CD4-positive, alpha-beta T cell treated with Interleukin-6 at 100 ng/mL for 8 hours (primary cell): Measurements from ENCODE around the gene RASA3.
"Not testable (repeated sequence)": the region's sequence is repeated elsewhere in the genome, so short reads cannot be mapped to it uniquely, and the experiment has no call there.

Source experiments
- DNase-seq: peaks from one replicate; pipeline ENCODE4 v3.0.0-alpha.2; 2020; ENCODE audit warnings: mixed read lengths, low spot score

The RASA3 gene

GRCh38 chr13:114081761-114082681, 50.4 kb downstream of the RASA3 start:
- no peak for DNase-seq

DNA sequence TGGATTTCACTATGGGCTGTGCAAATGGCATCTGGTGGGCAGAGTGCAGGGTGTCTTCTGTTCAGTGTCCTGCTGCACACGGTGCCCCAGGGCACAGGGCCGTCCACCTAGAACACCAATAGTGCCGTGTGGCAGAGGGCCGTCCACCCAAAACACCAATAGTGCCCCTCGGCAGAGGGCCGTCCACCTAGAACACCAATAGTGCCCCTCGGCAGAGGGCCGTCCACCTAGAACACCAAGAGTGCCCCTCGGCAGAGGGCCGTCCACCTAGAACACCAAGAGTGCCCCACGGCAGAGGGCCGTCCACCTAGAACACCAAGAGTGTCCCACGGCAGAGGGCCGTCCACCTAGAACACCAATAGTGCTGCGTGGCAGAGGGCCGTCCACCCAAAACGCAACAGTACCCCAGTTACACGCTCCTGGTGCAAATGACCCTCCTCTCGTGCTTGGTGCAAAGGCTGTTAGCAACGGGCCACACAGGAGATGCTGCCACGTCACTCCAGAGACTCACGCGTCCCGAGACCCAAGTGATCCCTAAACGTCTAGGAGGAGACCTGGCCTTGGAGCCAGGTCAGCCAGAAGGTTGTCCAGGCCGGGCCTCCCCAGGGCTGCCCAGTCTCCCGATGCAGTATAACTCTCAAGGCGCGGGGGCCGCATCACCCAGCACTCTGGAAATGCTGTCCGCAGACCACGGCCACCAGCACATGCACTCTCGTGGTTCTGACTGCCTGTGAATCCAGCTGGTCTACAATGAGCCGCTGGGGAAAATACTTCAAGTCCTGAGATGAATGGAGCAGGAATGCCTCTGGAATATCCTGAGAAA, 51.5 kb downstream of the RASA3 start:
- no peak for DNase-seq

- no peak for DNase-seq
Observed at GRCh38 chr13:114079601-114080536, 52.6 kb downstream of the RASA3 start.

DNA sequence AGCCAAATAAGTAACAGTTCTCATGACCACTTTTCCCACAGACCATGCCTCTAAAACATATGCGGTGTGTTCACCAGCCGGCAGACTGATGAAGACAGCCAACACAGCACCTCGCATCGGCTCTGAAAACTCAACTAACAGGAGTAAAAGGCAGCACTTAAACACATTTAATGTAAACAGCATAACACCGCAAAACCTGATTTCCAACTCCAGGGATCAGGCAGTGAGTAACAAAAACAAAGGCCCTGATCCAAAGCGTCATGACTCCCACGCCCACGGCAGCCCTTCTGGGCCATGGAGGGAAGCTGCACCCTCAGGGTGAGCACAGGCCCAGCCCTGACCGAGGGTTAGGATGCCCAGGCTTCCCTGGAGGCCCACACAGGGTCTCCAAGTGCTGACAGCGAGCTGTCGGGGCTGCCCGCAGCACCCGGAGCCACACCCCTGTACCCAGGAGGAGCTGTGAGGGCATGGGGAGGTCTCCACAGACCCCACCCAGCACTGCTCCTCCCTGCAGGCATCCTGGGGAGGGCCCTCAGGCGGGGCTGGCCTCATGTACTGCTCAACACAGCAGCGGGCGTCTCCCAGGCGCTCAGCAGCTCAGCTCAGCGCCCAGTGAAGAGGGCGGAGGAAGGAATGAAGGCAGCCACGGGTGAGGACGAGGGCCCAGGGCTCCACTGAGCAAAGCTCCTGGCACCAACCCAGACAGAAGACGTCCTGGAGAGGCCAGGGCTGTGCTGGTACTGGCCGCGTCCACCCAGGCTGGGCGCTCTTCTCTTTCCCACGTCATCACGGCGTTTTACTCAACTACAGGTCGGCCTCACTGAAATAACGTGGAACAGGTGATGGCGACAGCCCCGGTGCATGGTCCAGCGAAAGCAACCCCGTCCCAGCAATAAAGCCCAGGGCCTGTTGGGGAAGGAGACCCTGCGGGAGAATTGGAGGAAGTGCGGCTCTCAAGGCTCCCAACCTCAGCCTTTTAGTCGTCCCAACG, 53.7 kb downstream of the RASA3 start:
- no peak for DNase-seq

DNA sequence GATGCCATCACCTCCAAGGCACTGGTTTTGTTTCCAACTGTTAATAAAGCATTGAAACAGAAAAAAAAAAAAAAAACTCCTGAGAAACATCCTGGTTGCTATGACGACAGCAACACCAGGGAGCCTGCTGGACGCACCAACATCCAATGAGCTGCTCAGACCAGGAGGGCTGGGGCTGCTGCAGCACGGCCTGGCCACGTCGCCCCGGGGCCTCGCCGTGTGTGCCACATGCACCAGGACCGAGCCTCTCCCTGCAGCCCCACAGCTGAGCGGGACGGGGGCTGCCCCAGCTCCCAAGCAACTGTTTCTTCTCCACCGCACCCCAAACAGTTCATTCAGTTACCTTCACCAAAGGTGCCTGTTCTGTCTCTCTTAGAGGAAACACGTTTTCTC, 54.5 kb downstream of the RASA3 start:
- no peak for DNase-seq

GRCh38 chr13:114077099-114077932, 55.1 kb downstream of the RASA3 start:
- DNase-seq: no peak

- no peak for DNase-seq
Observed at GRCh38 chr13:114076329-114077090, 55.9 kb downstream of the RASA3 start.

DNA sequence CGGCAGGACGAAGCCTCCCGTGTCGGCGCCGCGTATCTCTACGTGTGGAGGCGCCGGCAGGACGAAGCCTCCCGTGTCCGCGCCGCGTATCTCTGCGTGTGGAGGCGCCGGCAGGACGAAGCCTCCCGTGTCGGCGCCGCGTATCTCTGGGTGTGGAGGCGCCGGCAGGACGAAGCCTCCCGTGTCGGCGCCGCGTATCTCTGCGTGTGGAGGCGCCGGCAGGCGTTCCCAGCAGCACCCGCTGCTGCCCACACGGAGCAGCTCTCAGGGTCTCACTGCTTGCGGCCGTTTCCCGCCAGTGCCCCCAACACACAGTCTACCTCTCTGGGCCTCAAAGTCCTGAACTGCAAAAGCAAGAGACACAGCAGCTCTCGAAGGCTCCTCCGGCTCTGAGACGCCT, 56.6 kb downstream of the RASA3 start:
- DNase-seq: not testable (repeated sequence)

DNA sequence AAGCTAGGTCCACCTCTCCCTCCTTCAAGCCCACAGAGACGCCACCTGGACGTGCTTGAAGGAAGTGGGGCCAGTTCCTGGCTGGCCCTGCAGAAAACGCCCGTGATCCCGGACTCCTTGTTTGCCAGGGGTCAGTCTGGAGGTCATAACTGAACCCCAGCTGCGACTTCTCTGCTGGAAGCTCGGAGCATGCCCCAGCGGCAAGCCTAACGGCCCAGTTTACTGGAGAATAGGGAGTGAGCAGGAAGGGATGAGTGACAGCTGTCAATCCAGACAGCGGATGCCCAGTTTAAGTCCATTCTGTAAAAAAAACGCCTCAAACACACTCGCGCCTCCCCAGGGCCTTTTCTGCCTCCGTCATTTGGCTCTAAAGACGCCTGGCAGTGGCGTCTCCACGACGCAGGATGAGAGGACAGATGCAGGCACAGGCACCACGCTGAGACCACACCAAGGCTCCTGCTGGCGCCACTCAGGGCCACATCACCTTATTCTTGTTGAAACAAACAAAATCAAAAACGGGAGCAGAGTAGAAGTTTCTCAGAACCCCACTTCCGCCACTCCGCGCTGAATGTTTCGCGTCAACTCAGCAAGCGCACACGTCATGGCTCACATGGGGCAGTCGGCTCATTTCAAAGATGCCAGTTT, 57.6 kb downstream of the RASA3 start:
- no peak for DNase-seq

DNA sequence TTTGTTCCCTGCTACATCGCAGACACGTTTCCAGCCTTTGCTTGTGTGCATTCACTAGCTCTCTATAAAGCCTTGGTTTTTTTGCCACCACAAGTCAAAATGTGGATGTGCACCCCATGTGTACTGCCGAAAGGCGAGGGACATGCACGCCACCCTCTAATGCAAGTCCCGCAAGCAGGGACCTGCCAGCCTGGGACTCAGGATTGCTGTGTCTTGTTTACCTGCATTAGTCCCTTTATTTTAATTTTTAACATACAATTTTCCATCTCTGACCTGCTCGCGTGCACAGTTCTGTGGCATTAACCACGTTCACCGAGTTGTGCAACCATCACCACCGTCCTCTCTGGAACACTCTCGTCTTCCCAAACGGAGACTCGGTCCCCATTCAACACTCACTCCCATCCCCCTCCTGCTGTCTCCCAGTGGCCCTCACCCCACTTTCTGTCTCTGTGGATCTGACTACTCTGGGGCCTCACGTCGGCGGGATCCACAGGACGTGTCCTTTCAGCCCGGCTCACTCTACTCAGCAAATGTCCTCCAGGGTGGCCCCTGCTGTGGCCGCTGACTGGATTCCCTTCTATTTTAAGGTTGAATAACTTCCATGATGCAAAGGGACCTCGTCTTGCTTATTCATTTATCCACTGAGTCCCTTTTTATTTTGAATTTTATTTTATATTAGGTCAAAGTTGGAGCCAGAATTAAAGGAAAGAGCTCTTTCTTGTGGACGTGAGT, 58.4 kb downstream of the RASA3 start:
- no peak for DNase-seq

DNA sequence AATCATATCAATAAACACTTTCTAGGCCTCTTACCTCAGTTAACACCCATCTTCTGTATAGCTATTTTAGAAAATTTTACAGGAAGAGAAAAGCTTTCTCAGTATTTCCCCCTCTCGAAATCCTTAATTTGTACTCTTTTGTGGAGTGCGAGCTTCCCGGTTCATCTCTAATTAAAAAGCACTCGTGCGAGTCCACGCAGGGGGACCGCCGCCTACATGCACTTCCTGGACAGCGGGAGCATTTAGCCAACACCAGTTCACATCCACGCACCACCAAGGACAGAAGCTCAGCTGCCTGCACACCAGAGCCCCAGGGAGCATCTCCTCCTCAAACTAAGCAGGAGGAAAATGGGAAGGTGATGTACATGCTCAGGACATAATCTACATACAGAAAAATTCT, 60.0 kb downstream of the RASA3 start:
- no peak for DNase-seq

DNA sequence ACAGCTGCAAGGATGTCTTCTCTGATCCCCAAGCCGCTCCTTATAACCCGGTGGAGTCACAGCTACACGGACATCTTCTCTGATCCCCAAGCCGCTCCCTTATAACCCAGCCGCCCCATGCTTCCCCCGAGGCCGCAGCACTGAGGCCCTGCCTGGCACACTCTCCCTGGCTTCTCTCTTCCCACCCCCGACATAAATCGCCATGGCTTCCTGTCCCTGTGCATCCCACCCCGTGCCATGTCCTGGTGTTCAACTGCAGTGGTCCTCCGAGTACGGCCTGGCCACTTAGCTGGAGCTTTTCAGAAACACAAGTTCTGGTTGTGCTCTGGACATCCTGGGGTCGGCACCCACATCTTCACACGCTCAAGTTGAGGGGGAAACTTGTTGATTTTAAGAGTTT, 60.4 kb downstream of the RASA3 start:
- DNase-seq: no peak

DNA sequence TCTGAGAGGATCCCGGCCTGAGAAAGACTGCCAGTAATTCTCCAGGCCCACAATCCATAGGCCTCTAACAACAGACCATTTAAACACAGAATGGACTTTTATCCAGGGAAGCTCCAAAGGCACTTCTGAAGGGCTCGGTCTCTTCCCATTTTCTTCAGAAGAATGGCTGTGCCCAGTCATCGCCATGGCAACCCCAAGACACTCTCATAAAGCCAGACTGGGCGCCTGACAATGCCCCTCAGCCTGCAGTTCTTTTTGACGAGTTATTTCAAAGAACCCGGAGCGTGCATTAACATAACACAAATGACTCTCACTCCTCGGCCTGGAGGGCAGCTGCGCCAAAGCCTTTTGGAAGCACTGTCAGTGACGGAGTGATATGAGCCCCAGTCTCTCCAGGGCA, 61.0 kb downstream of the RASA3 start:
- DNase-seq: no peak

DNA sequence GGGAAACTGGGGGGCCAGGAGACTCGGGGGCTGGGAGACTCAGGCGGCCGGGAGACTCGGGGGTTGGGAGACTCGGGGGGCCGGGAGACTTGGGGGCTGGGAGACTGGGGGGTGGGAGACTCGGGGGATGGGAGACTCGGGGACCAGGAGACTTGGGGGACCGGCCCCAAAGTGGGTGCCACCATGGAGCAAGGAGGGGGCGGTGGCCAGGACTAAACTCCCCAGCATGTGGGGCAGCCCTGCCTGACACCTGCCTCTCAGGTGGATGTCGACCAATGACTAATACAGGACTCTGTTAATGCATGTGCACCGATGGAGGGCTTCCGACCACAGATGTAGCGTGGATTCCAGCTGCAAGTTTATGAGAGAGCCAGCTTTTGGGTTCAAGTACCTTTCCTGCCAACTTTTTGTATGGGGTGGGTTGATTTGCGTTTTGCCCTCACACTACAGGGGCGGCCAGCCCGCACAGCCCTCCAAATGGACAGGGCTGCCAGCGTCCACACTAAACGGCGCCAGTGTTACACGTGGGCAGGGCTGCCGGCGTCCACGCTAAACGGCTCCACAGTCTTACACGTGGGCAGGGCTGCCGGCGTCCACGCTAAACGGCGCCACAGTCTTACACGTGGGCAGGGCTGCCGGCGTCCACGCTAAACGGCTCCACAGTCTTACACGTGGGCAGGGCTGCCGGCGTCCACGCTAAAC, 62.2 kb downstream of the RASA3 start:
- no peak for DNase-seq

- DNase-seq: no peak
Observed at GRCh38 chr13:114069376-114070097, 62.9 kb downstream of the RASA3 start.

GRCh38 chr13:114068656-114069318, 63.6 kb downstream of the RASA3 start:
- no peak for DNase-seq
